Choroid plexus epithelial cell (primary cell): ENCODE data around the gene KCNH8.

Source experiments
- DNase-seq: peaks from one replicate; pipeline ENCODE4 v3.0.0-alpha.2; 2010; ENCODE audit warnings: low read depth
- H3K4me3 ChIP-seq: 2 replicates; pipeline ENCODE4 v1.5.1; 2011; ENCODE audit warnings: low read depth, mild to moderate bottlenecking, control low read depth, low read length, moderate library complexity
- TF ChIP-seq, protein P1 (sequence below): conservative IDR thresholded peaks from 2 replicates; pipeline ENCODE4 v1.5.1; 2011; ENCODE audit warnings: low read depth, mild to moderate bottlenecking, control low read depth, inconsistent platforms, low read length, moderate library complexity

The KCNH8 gene

GRCh38 chr3:19148768-19149091, 420 bp downstream of the KCNH8 start:
- no peak for DNase-seq
- H3K4me3 ChIP-seq: no peak overlapping the region
- TF ChIP-seq, protein P1, sequence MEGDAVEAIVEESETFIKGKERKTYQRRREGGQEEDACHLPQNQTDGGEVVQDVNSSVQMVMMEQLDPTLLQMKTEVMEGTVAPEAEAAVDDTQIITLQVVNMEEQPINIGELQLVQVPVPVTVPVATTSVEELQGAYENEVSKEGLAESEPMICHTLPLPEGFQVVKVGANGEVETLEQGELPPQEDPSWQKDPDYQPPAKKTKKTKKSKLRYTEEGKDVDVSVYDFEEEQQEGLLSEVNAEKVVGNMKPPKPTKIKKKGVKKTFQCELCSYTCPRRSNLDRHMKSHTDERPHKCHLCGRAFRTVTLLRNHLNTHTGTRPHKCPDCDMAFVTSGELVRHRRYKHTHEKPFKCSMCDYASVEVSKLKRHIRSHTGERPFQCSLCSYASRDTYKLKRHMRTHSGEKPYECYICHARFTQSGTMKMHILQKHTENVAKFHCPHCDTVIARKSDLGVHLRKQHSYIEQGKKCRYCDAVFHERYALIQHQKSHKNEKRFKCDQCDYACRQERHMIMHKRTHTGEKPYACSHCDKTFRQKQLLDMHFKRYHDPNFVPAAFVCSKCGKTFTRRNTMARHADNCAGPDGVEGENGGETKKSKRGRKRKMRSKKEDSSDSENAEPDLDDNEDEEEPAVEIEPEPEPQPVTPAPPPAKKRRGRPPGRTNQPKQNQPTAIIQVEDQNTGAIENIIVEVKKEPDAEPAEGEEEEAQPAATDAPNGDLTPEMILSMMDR: no peak

DNA sequence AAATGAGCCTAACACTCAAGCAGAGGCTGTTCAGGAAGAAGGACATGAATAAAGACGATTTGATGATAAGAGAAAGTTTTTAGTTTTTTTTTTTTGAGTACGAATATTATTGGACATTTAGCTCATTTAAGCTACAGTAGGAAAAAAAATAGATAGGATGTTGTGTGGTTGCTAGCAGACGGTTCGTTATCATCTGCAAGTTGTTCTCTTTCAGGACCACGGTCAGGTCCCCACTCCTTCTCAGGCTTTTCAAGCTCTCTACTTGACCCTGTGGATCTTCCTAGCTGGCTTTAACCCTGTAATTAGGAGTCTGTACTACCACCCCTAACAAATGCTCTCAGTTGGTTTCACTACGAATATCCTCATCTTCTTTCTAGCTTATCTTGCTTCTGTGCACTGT, 1.1 kb downstream of the KCNH8 start:
- peak; percentile 19 for DNase-seq
- no peak overlapping the region for H3K4me3 ChIP-seq
- TF ChIP-seq, protein P1: no peak

DNA sequence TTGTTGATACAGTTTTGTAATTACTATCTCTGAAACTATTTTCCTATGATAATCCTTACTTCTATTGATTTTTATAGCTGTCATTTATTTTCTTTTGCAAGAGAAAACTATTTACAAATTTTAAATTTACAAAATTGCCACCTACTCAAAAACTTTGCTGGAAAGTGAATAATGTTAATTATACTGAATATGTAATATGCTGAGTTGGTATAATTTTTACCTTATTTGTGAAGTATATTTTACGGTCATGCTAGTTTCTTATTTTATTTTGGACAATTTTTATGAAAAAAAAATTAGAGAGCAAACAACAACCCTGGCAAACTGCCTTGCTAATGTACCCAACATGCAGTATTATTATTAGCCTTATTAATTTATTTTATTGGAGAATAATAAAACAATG, 2.9 kb downstream of the KCNH8 start:
- H3K4me3 ChIP-seq: no peak overlapping the region
- TF ChIP-seq, protein P1: no peak
- DNase-seq: no peak

GRCh38 chr3:19154693-19155250, 6.5 kb downstream of the KCNH8 start:
- TF ChIP-seq, protein P1: no peak
- DNase-seq: no peak
- H3K4me3 ChIP-seq: no peak overlapping the region

DNA sequence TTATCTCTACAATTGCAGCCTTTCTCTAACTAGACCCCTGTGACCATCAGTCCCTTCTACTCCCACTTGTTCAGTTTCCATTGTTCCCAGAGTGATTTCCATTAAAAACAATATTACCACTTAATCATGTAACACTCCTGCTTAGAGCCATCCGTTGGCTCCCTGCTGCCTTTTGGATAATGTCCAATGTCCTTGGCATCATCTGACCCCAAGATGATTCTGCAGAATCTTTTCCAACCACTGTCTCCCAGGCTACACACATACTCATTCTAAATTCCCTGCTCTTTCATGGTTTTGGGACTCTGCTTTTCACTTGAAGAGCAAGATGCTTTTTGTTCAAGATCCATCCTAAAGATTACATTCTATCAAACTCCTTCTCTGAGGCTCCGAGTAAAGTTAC, 7.1 kb downstream of the KCNH8 start:
- no peak for DNase-seq
- TF ChIP-seq, protein P1: no peak
- H3K4me3 ChIP-seq: no peak overlapping the region

DNA sequence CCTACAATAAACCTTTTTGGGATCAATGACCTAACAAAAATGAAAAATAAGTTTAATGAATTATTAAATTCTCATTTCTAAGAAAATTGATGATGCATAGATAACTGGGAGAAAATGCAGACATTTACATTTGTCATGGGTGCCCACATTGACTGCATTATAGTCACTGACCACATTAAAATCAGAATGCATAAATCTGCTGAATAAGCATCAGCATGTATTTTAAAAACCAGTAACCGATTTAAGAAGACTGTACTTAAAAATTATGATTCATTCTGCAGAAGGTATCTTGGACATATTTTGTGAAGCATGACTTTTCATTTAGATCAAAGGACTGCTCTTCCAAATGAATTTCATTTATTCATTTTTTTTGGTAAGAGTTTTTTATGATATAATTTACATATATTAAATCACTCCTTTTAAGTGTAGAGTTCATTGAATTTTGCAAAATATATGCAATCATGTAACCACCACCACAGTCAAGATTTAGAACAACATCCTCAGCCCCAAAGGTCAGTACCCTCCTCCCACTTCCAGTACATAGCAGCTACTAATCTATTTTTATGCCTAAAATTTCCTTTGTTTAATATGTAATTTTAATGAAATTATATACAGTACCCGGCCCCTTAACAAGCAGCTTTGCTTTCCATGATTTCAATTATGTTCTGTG, 11.8 kb downstream of the KCNH8 start:
- TF ChIP-seq, protein P1: no peak
- DNase-seq: no peak
- H3K4me3 ChIP-seq: no peak overlapping the region

DNA sequence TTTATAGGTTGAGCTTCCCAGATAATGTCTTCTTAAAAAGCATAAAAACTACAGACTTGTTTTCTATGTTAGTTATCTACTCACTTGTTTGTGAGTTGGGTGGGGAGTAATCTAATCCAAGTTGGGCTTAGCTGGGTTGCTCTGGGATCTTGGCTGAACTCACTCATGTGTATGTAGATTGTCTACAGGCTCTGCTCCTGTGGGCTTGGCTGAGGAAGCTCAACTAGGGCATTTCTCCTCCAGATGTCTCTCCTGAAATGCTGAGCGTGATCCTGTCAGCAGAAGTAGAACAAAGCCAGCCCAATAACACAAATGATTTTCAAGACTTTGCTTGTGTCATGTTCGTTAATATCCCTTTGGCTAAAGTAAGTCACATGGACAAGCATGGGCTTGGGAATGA, 17.3 kb downstream of the KCNH8 start:
- no peak overlapping the region for H3K4me3 ChIP-seq
- TF ChIP-seq, protein P1: no peak
- DNase-seq: no peak
